K562 (cell line): ENCODE results near the gene PDZRN4. TPM values are rescaled to one million over a fixed set of nuclear protein-coding genes. Genes with fewer than 3 reads are reported as not detected.

Experiments
- ATAC-seq: fragments of 200-7000 bp; cut with Tn5 transposase; 3 replicates; pipeline ENCODE4 v1.9.1; 2020; ENCODE audit warnings: moderate library complexity
- BruUV-seq: library from RNA; stranded (reverse); fragments of 400-500 nt; replicated peaks from 2 replicates; lab custom pipeline; 2021; lab: Mats Ljungman, UMichigan
- CTCF ChIA-PET: fragments of 300-600 bp; formaldehyde crosslinking; extraction: SDS; loops from one replicate; lab custom pipeline; 2021; ENCODE audit warnings: low intra/inter-chr PET ratio; lab: Yijun Ruan, JAX
- POLR2A ChIA-PET: fragments of 300-600, 350-650 bp; sonication (Branson Sonifier 250); formaldehyde crosslinking; extraction: SDS; loops from one replicate; lab custom pipeline; 2021; ENCODE audit warnings: antibody characterized with exemption, inconsistent platforms; lab: Yijun Ruan, JAX
- DNase-seq, 4 experiments: peaks; one replicate each; pipeline versions ENCODE4 v3.0.0 to v3.0.0-alpha.2; 2011 to 2018; ENCODE audit warnings: low spot score in 3 of 4, mixed read lengths in 3 of 4; ENCODE audit errors: extremely low read depth in 1 of 4
- FAIRE-seq: peaks from 2 replicates; lab custom pipeline; 2011; peaks lifted over from hg19 to GRCh38; lab: Jason Lieb, UNC
- H2AFZ ChIP-seq: 2 replicates; pipeline ENCODE4 v1.6.0; 2011; ENCODE audit warnings: low read depth, low read length, control low read depth, inconsistent platforms
- H3K27ac ChIP-seq: fragments of 200-600 bp; 3 replicates; pipeline ENCODE4 v1.8.0; 2011; ENCODE audit warnings: low read depth, mild to moderate bottlenecking, control low read depth, inconsistent platforms, low read length, moderate library complexity, mixed read lengths; ENCODE audit errors: extremely low read depth
- H3K27me3 ChIP-seq, 2 experiments: fragments of 300-600 bp in 1 of 2; 2 replicates in 1 of 2; 3 replicates in 1 of 2; pipeline versions ENCODE4 v1.6.0 to v1.8.0; 2011; ENCODE audit warnings: inconsistent platforms in 2 of 2, low read length in 2 of 2, mild to moderate bottlenecking in 1 of 2, mixed read lengths in 1 of 2, moderate library complexity in 1 of 2; ENCODE audit not compliant: control insufficient read depth in 2 of 2, insufficient read depth in 2 of 2
- H3K36me3 ChIP-seq: fragments of 300-600 bp; 3 replicates; pipeline ENCODE4 v1.8.0; 2011; ENCODE audit warnings: mild to moderate bottlenecking, low read length, inconsistent platforms; ENCODE audit not compliant: control insufficient read depth, insufficient read depth
- H3K4me1 ChIP-seq, 2 experiments: fragments of 200-600 bp in 1 of 2; replicated peaks in 1 of 2; 2 replicates in 1 of 2; 3 replicates in 1 of 2; pipeline versions ENCODE4 v1.5.1 to v1.8.0; 2011; ENCODE audit warnings: inconsistent platforms in 2 of 2, low read length in 2 of 2, mild to moderate bottlenecking in 1 of 2, mixed read lengths in 1 of 2, moderate library complexity in 1 of 2; ENCODE audit not compliant: control insufficient read depth in 2 of 2, insufficient read depth in 2 of 2
- H3K4me2 ChIP-seq: 2 replicates; pipeline ENCODE4 v1.6.1; 2011; ENCODE audit warnings: low read length, control low read depth, inconsistent platforms, mixed read lengths; ENCODE audit not compliant: insufficient read depth
- H3K4me3 ChIP-seq: fragments of 200-600 bp; sonication (generic), shearing (Covaris generic); 2 replicates; pipeline ENCODE4 v1.5.1; 2016; ENCODE audit warnings: control low read depth, inconsistent platforms
- H3K79me2 ChIP-seq: fragments of 200-600 bp; 3 replicates; pipeline ENCODE4 v1.8.0; 2011; ENCODE audit warnings: low read length, inconsistent platforms; ENCODE audit not compliant: control insufficient read depth, insufficient read depth
- H3K9ac ChIP-seq, 2 experiments: 2 replicates each; pipeline versions ENCODE4 v1.6.0 to v1.6.1; 2011; ENCODE audit warnings: low read depth in 2 of 2, low read length in 2 of 2, control low read depth in 1 of 2, inconsistent platforms in 1 of 2, mild to moderate bottlenecking in 1 of 2, mixed read lengths in 1 of 2; ENCODE audit not compliant: insufficient read depth in 1 of 2
- H3K9me1 ChIP-seq: one replicate; pipeline ENCODE4 v1.6.0; 2011; ENCODE audit warnings: inconsistent platforms, mild to moderate bottlenecking, low read length, moderate library complexity; ENCODE audit not compliant: control insufficient read depth, insufficient read depth
- H3K9me3 ChIP-seq: replicated peaks from 2 replicates; pipeline ENCODE4 v1.5.1; 2011; ENCODE audit warnings: low read depth, low read length, inconsistent platforms; ENCODE audit not compliant: control insufficient read depth, insufficient read depth
- H4K20me1 ChIP-seq: replicated peaks from 2 replicates; pipeline ENCODE4 v1.6.1; 2011; ENCODE audit warnings: low read length, inconsistent platforms, mixed read lengths; ENCODE audit not compliant: control insufficient read depth, insufficient read depth
- CBX5 ChIP-seq: IDR thresholded peaks from 2 replicates; pipeline ENCODE4 v1.6.1; 2014; ENCODE audit warnings: low read depth, borderline replicate concordance
- ELF2 ChIP-seq: fragments of 250-450 bp; sonication (Bioruptor Pico); IDR thresholded peaks from 2 replicates; pipeline ENCODE4 v1.5.0; 2021; ENCODE audit warnings: mild to moderate bottlenecking
- EP300 ChIP-seq: IDR thresholded peaks from 2 replicates; pipeline ENCODE4 v1.6.1; 2012; ENCODE audit warnings: low read length, improper control_type of control experiment
- GATAD2A ChIP-seq: fragments of 450-650 bp; IDR thresholded peaks from 2 replicates; pipeline ENCODE4 v1.6.1; 2017
- MAFF ChIP-seq: IDR thresholded peaks from 2 replicates; pipeline ENCODE4 v1.6.1; 2012; ENCODE audit warnings: low read length, improper control_type of control experiment
- SP1 ChIP-seq: sonication (generic); formaldehyde crosslinking; IDR thresholded peaks from 2 replicates; pipeline ENCODE4 v1.8.1; 2022; ENCODE audit warnings: mild to moderate bottlenecking, missing genetic modification reagents
- SRF ChIP-seq, 2 experiments: fragments of 250-450, 450-650 bp in 1 of 2; sonication (Bioruptor Pico) in 1 of 2; sonication (generic) in 1 of 2; formaldehyde crosslinking; IDR thresholded peaks; 2 replicates each; pipeline versions ENCODE4 v1.5.0 to v1.5.1; 2020 to 2022; ENCODE audit warnings: mild to moderate bottlenecking in 1 of 2, missing genetic modification reagents in 1 of 2
- ZNF124 ChIP-seq: sonication (generic); formaldehyde crosslinking; IDR thresholded peaks from 2 replicates; pipeline ENCODE4 v1.8.1; 2022; ENCODE audit warnings: missing genetic modification reagents
- ZNF384 ChIP-seq: IDR thresholded peaks from 2 replicates; pipeline ENCODE4 v1.6.1; 2012; ENCODE audit warnings: low read depth, low read length, improper control_type of control experiment
- ZNF408 ChIP-seq: fragments of 250-450 bp; sonication (Bioruptor Pico); IDR thresholded peaks from 2 replicates; pipeline ENCODE4 v1.4.0; 2020; ENCODE audit warnings: low read depth, mild to moderate bottlenecking, moderate library complexity
- WGBS: fragments of 100-300 bp; shearing (Covaris generic); methylation state at CpG from one replicate; pipeline ENCODE4 v1.1.6; 2016; ENCODE audit warnings: low coverage, mixed read lengths; ENCODE audit not compliant: insufficient coverage; ENCODE audit errors: missing lambda C conversion rate; 5-methylcytosine and 5-hydroxymethylcytosine counted together
- in situ Hi-C: fragments of 300-500 bp; cut with MboI; formaldehyde crosslinking; loops from 4 replicates; pipeline ENCODE4 v1.15.0; 2018; ENCODE audit warnings: inconsistent platforms, mixed read lengths
- intact Hi-C: fragments of 100-400 bp; cut with micrococcal nuclease; formaldehyde crosslinking; loops from 2 replicates; pipeline ENCODE4 v1.14.2; 2022
- polyA plus RNA-seq, 8 experiments: library from polyadenylated mRNA; depleted of rRNA in 4 of 8; stranded (reverse) in 5 of 8; unstranded in 3 of 8; fragments of >200 nt; fragmentation: Nextera tagmentation in 2 of 8; fragmentation: Illumina TruSeq in 1 of 8; extraction: Ambion mirVana in 2 of 8; extraction: Trizol in 1 of 8; gene quantifications; 2 replicates each; pipeline versions ENCODE4 v1.2.1 to v1.2.3, GENCODE V29; 2011 to 2014; ENCODE audit warnings: inconsistent platforms in 1 of 8, missing spikeins in 1 of 8
- total RNA-seq, 7 experiments: library from RNA; depleted of rRNA in 6 of 7; stranded (reverse); fragments of >200 nt in 6 of 7; fragmentation: Illumina TruSeq in 2 of 7; extraction: Trizol in 2 of 7; gene quantifications; 2 replicates each; pipeline versions ENCODE4 v1.2.1 to v1.2.3, GENCODE V29; 2011 to 2021; ENCODE audit warnings: low replicate concordance in 1 of 7
- TF ChIP-seq, protein P1 (sequence below): fragments of 450-650 bp; IDR thresholded peaks from 2 replicates; pipeline ENCODE4 v1.6.1; 2016
- TF ChIP-seq, protein P2 (sequence below): sonication (generic); formaldehyde crosslinking; IDR thresholded peaks from 2 replicates; pipeline ENCODE4 v1.8.0; 2022; ENCODE audit warnings: missing genetic modification reagents, mild to moderate bottlenecking, borderline replicate concordance

The PDZRN4 gene
- total and polyA plus RNA-seq, 9 of the 15 experiments (the other 6 are each of a cell fraction or from before 2014, with no cell fraction given) = not detected

DNA sequence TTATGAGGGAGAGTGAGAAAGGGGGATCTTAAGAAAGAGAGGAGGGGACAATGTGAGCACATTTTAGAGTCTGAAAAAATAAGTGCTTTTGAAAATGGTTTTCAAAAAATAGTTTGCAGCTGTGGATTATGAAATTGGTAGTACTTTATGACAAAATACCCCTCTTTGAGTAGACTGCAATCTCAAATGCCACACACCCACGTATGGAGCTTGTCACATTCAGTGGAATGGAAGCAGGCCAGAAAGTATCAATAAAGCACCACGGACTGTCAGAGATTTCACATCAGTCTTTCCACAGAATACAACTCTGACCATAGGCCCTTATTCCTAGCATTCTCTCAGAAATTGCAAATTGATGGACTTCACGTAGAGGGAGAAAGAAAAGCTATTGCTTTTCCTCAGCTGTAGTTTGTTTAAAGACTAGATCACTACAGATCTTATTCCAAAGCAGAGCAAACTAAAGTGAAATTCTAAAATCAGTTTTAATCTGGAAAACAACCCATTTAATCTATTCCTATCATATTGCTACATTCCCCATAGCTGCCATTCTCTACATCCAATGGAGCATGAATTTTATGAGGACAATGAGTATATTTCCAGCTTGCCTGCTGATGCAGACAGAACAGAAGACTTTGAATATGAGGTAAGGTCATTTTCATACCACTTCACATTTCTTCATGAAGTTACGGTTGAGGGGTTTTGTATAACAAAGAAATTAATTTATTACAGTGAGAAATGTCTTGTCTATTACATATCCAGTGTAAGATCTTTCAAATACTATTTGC lies 321.3 kb downstream of the PDZRN4 start:
- Histone ChIP-seq H3K4me2 (no peak overlapping the region), H3K27me3 (no peaks in the 10 kb centered on the region), H3K9me3 (no peaks in the 10 kb centered on the region), H3K9me1 (no peaks in the 10 kb centered on the region), H3K4me1 (no peaks in the 10 kb centered on the region), H2AFZ (no peak overlapping the region), H4K20me1 (no peaks in the 10 kb centered on the region), H3K36me3 (no peaks in the 10 kb centered on the region), H3K27ac (no peak overlapping the region), H3K4me3 (no peak overlapping the region), H3K79me2 (no peaks in the 10 kb centered on the region), H3K9ac (no peak overlapping the region)
- no peak for TF ChIP-seq GATAD2A
- TF ChIP-seq CBX5 = no peak
- no peak for TF ChIP-seq ELF2 (CRISPR knock-in tag)
- TF ChIP-seq MAFF = no peak
- intact Hi-C loops (no loop called here), in situ Hi-C loops (no loop called here)
- ChIA-PET POLR2A (interaction anchor here (0.9 kb wide), 1 partner anchor 14 kb away, joined by 3 read pairs; no protein-coding TSS in a partner anchor), CTCF (no interaction called here)
- no peak for ATAC-seq
- WGBS = 0% methylated on average over 4 of the region's 4 CpGs
- no TSS peak for BruUV-seq
- no peak for DNase-seq
- FAIRE-seq = no peak

- no peaks in the 10 kb centered on the region for H3K79me2 ChIP-seq
- H3K27ac ChIP-seq = no peak overlapping the region
- no peak overlapping the region for H3K9ac ChIP-seq
- no peak overlapping the region for H2AFZ ChIP-seq
- intact Hi-C loops = no loop called here
- H3K36me3 ChIP-seq = no peaks in the 10 kb centered on the region
- POLR2A ChIA-PET = no interaction called here
- no peaks in the 10 kb centered on the region for H3K4me1 ChIP-seq
- no peak overlapping the region for H3K4me2 ChIP-seq
- H4K20me1 ChIP-seq = no peaks in the 10 kb centered on the region
- no peak overlapping the region for H3K4me3 ChIP-seq
- FAIRE-seq (no peak), ATAC-seq (no peak), DNase-seq (no peak)
- in situ Hi-C loops = no loop called here
- no TSS peak for BruUV-seq
- 0% methylated on average over 2 of the region's 2 CpGs for WGBS
- no peaks in the 10 kb centered on the region for H3K27me3 ChIP-seq
- no peaks in the 10 kb centered on the region for H3K9me1 ChIP-seq
- no peaks in the 10 kb centered on the region for H3K9me3 ChIP-seq
- CTCF ChIA-PET = no interaction called here
- no peak for TF ChIP-seq SRF (CRISPR knock-in tag; IDR thresholded peaks at IDR 0.05)
- no peak for TF ChIP-seq ZNF384
- no peak for TF ChIP-seq SP1 (CRISPR knock-in tag)
- TF ChIP-seq, protein P1, sequence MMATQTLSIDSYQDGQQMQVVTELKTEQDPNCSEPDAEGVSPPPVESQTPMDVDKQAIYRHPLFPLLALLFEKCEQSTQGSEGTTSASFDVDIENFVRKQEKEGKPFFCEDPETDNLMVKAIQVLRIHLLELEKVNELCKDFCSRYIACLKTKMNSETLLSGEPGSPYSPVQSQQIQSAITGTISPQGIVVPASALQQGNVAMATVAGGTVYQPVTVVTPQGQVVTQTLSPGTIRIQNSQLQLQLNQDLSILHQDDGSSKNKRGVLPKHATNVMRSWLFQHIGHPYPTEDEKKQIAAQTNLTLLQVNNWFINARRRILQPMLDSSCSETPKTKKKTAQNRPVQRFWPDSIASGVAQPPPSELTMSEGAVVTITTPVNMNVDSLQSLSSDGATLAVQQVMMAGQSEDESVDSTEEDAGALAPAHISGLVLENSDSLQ = no peak
- TF ChIP-seq, protein P2, sequence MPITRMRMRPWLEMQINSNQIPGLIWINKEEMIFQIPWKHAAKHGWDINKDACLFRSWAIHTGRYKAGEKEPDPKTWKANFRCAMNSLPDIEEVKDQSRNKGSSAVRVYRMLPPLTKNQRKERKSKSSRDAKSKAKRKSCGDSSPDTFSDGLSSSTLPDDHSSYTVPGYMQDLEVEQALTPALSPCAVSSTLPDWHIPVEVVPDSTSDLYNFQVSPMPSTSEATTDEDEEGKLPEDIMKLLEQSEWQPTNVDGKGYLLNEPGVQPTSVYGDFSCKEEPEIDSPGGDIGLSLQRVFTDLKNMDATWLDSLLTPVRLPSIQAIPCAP (CRISPR knock-in tag) = no peak
- TF ChIP-seq ZNF124 = no peak
- TF ChIP-seq ZNF408 (CRISPR knock-in tag) = no peak
- TF ChIP-seq EP300 = no peak
These were observed 322.4 kb downstream of the PDZRN4 start for GRCh38 chr12:41510470-41510869.
